CD14-positive monocyte (primary cell): ENCODE results near the gene DCUN1D3. TPM values are rescaled to one million over a fixed set of nuclear protein-coding genes. Genes with fewer than 3 reads are reported as not detected.

Experiments
- DNase-seq, 3 donors: peaks; one replicate each; pipeline ENCODE4 v3.0.0-alpha.2; 2011 to 2022
- H2AFZ ChIP-seq: 2 replicates; pipeline ENCODE4 v1.6.0; 2012; ENCODE audit warnings: mild to moderate bottlenecking, low read depth, low read length, inconsistent platforms; ENCODE audit not compliant: insufficient read depth, poor library complexity, severe bottlenecking
- H3K27ac ChIP-seq, 2 donors: 1 replicate in 1 of 2; 2 replicates in 1 of 2; pipeline ENCODE4 v1.5.1; 2012 to 2013; ENCODE audit warnings: low read length in 2 of 2, control low read depth in 1 of 2, inconsistent platforms in 1 of 2, low read depth in 1 of 2, mild to moderate bottlenecking in 1 of 2
- H3K27me3 ChIP-seq, 2 donors: one replicate each; pipeline versions ENCODE4 v1.6.0 to v1.6.1; 2011 to 2013; ENCODE audit warnings: low read length in 2 of 2; ENCODE audit not compliant: control insufficient read depth in 2 of 2, insufficient read depth in 2 of 2
- H3K36me3 ChIP-seq, 2 donors: replicated peaks in 1 of 2; 1 replicate in 1 of 2; 2 replicates in 1 of 2; pipeline versions ENCODE4 v1.5.1 to v1.6.1; 2012 to 2013; ENCODE audit warnings: low read length in 2 of 2, control low read depth in 1 of 2, inconsistent platforms in 1 of 2, mild to moderate bottlenecking in 1 of 2; ENCODE audit not compliant: insufficient read depth in 2 of 2, control insufficient read depth in 1 of 2
- H3K4me1 ChIP-seq, 2 donors: 1 replicate in 1 of 2; 2 replicates in 1 of 2; pipeline versions ENCODE4 v1.5.1 to v1.6.1; 2012 to 2013; ENCODE audit warnings: low read length in 2 of 2, control low read depth in 1 of 2, inconsistent platforms in 1 of 2, mild to moderate bottlenecking in 1 of 2, moderate library complexity in 1 of 2; ENCODE audit not compliant: insufficient read depth in 2 of 2, control insufficient read depth in 1 of 2
- H3K4me2 ChIP-seq: replicated peaks from 2 replicates; pipeline ENCODE3; 2012; ENCODE audit warnings: low read length, moderate library complexity, mild to moderate bottlenecking; ENCODE audit not compliant: poor library complexity, severe bottlenecking; ENCODE audit errors: extremely low read depth
- H3K4me3 ChIP-seq, 3 experiments: fragments of 200-600 bp in 1 of 3; sonication (generic) in 1 of 3; replicated peaks in 1 of 3; 1 replicate in 2 of 3; 2 replicates in 1 of 3; pipeline ENCODE4 v1.5.1; 2011 to 2013; ENCODE audit warnings: low read length in 3 of 3, mild to moderate bottlenecking in 3 of 3, control low read depth in 2 of 3, low read depth in 2 of 3, inconsistent platforms in 1 of 3, moderate library complexity in 1 of 3
- H3K79me2 ChIP-seq: 2 replicates; pipeline ENCODE4 v1.6.0; 2012; ENCODE audit warnings: mild to moderate bottlenecking, control low read depth, inconsistent platforms, low read length, moderate library complexity; ENCODE audit not compliant: insufficient read depth
- H3K9ac ChIP-seq: 2 replicates; pipeline ENCODE4 v1.6.0; 2017; ENCODE audit warnings: low read length, mild to moderate bottlenecking; ENCODE audit not compliant: insufficient read depth, poor library complexity, severe bottlenecking
- H3K9me3 ChIP-seq, 2 donors: replicated peaks in 1 of 2; 1 replicate in 1 of 2; 2 replicates in 1 of 2; pipeline versions ENCODE4 v1.5.1 to v1.6.1; 2012 to 2013; ENCODE audit warnings: low read length in 2 of 2, control low read depth in 1 of 2; ENCODE audit not compliant: control insufficient read depth in 1 of 2, insufficient read depth in 1 of 2
- H4K20me1 ChIP-seq: 2 replicates; pipeline ENCODE4 v1.6.0; 2012; ENCODE audit warnings: mild to moderate bottlenecking, low read length, control low read depth, moderate library complexity; ENCODE audit not compliant: insufficient read depth
- H3K27ac Mint-ChIP-seq, 7 donors: one replicate each; pipeline ENCODE4 v1.8.0; 2020; ENCODE audit warnings: mild to moderate bottlenecking in 7 of 7, mixed read lengths in 7 of 7, moderate library complexity in 6 of 7, inconsistent platforms in 2 of 7
- H3K27me3 Mint-ChIP-seq, 3 donors: one replicate each; pipeline ENCODE4 v1.8.0; 2021 to 2022; ENCODE audit warnings: low read depth in 3 of 3, mild to moderate bottlenecking in 3 of 3, mixed read lengths in 3 of 3, moderate library complexity in 3 of 3, inconsistent platforms in 1 of 3
- H3K36me3 Mint-ChIP-seq, 2 donors: one replicate each; pipeline ENCODE4 v1.8.0; 2020; ENCODE audit warnings: mixed read lengths in 2 of 2, inconsistent platforms in 1 of 2, mild to moderate bottlenecking in 1 of 2
- H3K4me1 Mint-ChIP-seq: one replicate; pipeline ENCODE4 v1.8.0; 2020; ENCODE audit warnings: mild to moderate bottlenecking, mixed read lengths
- H3K4me3 Mint-ChIP-seq, 2 donors: one replicate each; pipeline ENCODE4 v1.8.0; 2020; ENCODE audit warnings: mild to moderate bottlenecking in 2 of 2, mixed read lengths in 2 of 2, moderate library complexity in 1 of 2
- H3K9me3 Mint-ChIP-seq, 7 donors: one replicate each; pipeline ENCODE4 v1.8.0; 2020 to 2022; ENCODE audit warnings: mixed read lengths in 7 of 7, mild to moderate bottlenecking in 6 of 7, moderate library complexity in 6 of 7, inconsistent platforms in 2 of 7
- CTCF ChIP-seq: fragments of 200-600 bp; IDR thresholded peaks from one replicate; pipeline ENCODE4 v1.8.0; 2022; ENCODE audit warnings: antibody characterized with exemption, mild to moderate bottlenecking
- WGBS: methylation state at CpG from one replicate; pipeline ENCODE4 v1.1.5; 2013; ENCODE audit warnings: missing lambda C conversion rate; ENCODE audit not compliant: insufficient coverage; 5-methylcytosine and 5-hydroxymethylcytosine counted together
- intact Hi-C, 2 donors: fragments of 100-400 bp; cut with micrococcal nuclease; formaldehyde crosslinking; loops; one replicate each; pipeline versions ENCODE4 v1.15.0 to v1.15.1; 2023
- polyA plus RNA-seq, 3 donors: library from polyadenylated mRNA; depleted of rRNA in 1 of 3; unstranded in 2 of 3; stranded (reverse) in 1 of 3; fragments of 300-500 nt in 2 of 3; fragments of >200 nt in 1 of 3; fragmentation: Illumina TruSeq in 2 of 3; gene quantifications; 1 replicate in 2 of 3; 2 replicates in 1 of 3; pipeline ENCODE4 v1.2.3, GENCODE V29; 2012 to 2021

The DCUN1D3 gene
- polyA plus RNA-seq, 3 donors = 1.0 to 3.4 (median 1.3) TPM

GRCh38 chr16:20949660-20950059, 49.5 kb upstream of the DCUN1D3 start:
- no peaks in the 10 kb centered on the region for H3K4me1 ChIP-seq
- Mint-ChIP-seq H3K27me3 (peaks cover 0 to 8% (median 5%) of the 10 kb centered on the region in 3 donors), H3K36me3 (no peaks in the 10 kb centered on the region), H3K4me1 (peaks cover 3% of the 10 kb centered on the region), H3K4me3 (no peak overlapping the region), H3K9me3 (peaks cover 0 to 3% (median 0%) of the 10 kb centered on the region in 7 donors), H3K27ac (no peak overlapping the region)
- H3K4me2 ChIP-seq = no peak overlapping the region
- intact Hi-C loops = no loop called here
- no peaks in the 10 kb centered on the region for H4K20me1 ChIP-seq
- WGBS = 88% methylated on average over 1 of the region's 3 CpGs
- H2AFZ ChIP-seq = no peak overlapping the region
- no peak for DNase-seq
- H3K36me3 ChIP-seq = no peaks in the 10 kb centered on the region
- no peaks in the 10 kb centered on the region for H3K79me2 ChIP-seq
- H3K27ac ChIP-seq = no peak overlapping the region
- no peak overlapping the region for H3K4me3 ChIP-seq
- no peak overlapping the region for H3K9ac ChIP-seq
- no peaks in the 10 kb centered on the region for H3K9me3 ChIP-seq
- no peak for TF ChIP-seq CTCF
- no peaks in the 10 kb centered on the region for H3K27me3 ChIP-seq

GRCh38 chr16:20948444-20948843, 48.3 kb upstream of the DCUN1D3 start:
- no peak overlapping the region for H3K4me2 ChIP-seq
- H3K4me1 ChIP-seq = no peaks in the 10 kb centered on the region
- H2AFZ ChIP-seq = no peak overlapping the region
- no peak for TF ChIP-seq CTCF
- WGBS = 100% methylated on average over 4 of the region's 9 CpGs
- no peak overlapping the region for H3K4me3 ChIP-seq
- no peak overlapping the region for H3K27ac ChIP-seq
- Mint-ChIP-seq H3K4me3 (no peak overlapping the region), H3K4me1 (peaks cover 8% of the 10 kb centered on the region), H3K27ac (no peak overlapping the region), H3K27me3 (peaks cover 0 to 8% (median 5%) of the 10 kb centered on the region in 3 donors), H3K9me3 (peaks cover 0 to 3% (median 0%) of the 10 kb centered on the region in 7 donors), H3K36me3 (no peaks in the 10 kb centered on the region)
- intact Hi-C loops = no loop called here
- no peaks in the 10 kb centered on the region for H3K79me2 ChIP-seq
- H3K36me3 ChIP-seq = no peaks in the 10 kb centered on the region
- no peak for DNase-seq
- no peaks in the 10 kb centered on the region for H3K9me3 ChIP-seq
- H3K9ac ChIP-seq = no peak overlapping the region
- no peaks in the 10 kb centered on the region for H4K20me1 ChIP-seq
- no peaks in the 10 kb centered on the region for H3K27me3 ChIP-seq
